Urinary bladder (tissue), 4 donors: ENCODE results near the gene SLC30A3. TPM values are rescaled to one million over a fixed set of nuclear protein-coding genes. Genes with fewer than 3 reads are reported as not detected.

Experiments
- DNase-seq: peaks from one replicate; pipeline ENCODE4 v3.0.0-alpha.2; 2015; ENCODE audit errors: extremely low spot score
- H3K27ac ChIP-seq: one replicate; pipeline ENCODE4 v1.5.1; 2013; ENCODE audit warnings: low read depth, mild to moderate bottlenecking, moderate library complexity
- H3K36me3 ChIP-seq: one replicate; pipeline ENCODE4 v1.6.1; 2013; ENCODE audit warnings: mild to moderate bottlenecking, moderate library complexity; ENCODE audit not compliant: insufficient read depth
- H3K4me1 ChIP-seq: one replicate; pipeline ENCODE4 v1.6.1; 2013; ENCODE audit warnings: mild to moderate bottlenecking, moderate library complexity; ENCODE audit not compliant: insufficient read depth
- H3K4me3 ChIP-seq: one replicate; pipeline ENCODE4 v1.5.1; 2013; ENCODE audit warnings: low read depth, low read length
- WGBS: extraction: QIAGEN DNeasy Blood & Tissue Kit; methylation state at CpG from one replicate; pipeline ENCODE4 v1.1.7; 2013; 5-methylcytosine and 5-hydroxymethylcytosine counted together
- polyA plus RNA-seq: library from polyadenylated mRNA; stranded (reverse); fragments of 200-250 nt; gene quantifications from one replicate; pipeline ENCODE4 v1.2.3, GENCODE V29; 2013
- total RNA-seq: library from RNA; depleted of rRNA; stranded (reverse); fragments of >200 nt; gene quantifications from one replicate; pipeline ENCODE4 v1.2.3, GENCODE V29; 2014
- donor health status: healthy with polysubstance abuse.
- donor health status: healthy.

The SLC30A3 gene
- total and polyA plus RNA-seq, 2 donors: 0.04 to 0.53 TPM

DNA sequence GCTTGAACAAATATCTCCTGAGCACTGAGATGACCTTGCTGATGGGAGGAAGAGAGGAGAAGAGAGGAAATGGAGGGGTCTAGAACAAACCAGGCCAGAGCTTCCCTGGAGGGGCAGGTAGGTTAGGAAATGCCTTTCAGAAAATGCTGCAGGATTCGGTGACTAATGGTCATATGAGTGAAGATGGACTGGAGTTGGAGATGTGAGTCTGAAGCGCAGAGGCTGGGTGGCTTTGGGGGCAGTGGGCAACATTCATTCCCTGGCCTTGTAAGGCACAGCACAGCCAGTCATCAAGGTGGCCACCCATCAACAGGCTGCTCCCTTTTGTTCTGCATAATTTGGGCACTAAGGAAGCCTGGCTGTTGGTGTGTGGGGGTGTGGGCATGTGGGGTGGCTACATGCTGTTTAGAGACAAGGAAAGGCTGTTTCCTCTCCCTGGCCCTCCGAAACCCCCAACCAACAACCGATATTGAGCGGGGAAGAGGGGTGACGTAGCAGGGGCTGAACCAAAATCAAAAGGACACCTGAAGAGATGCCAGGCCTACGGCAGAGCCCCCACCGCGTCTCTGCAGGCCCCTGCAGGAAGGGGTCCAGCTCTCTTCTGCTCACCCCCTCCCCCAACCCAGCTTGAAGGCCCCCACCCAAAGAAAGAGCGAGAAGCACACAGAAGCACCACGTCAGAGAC is 1.5 kb downstream of the SLC30A3 start:
- Histone ChIP-seq H3K36me3 (no peaks in the 10 kb centered on the region), H3K27ac (no peak overlapping the region), H3K4me3 (no peak overlapping the region), H3K4me1 (no peaks in the 10 kb centered on the region)
- no peak for DNase-seq
- WGBS: 43% methylated on average over 11 of the region's 11 CpGs

DNA sequence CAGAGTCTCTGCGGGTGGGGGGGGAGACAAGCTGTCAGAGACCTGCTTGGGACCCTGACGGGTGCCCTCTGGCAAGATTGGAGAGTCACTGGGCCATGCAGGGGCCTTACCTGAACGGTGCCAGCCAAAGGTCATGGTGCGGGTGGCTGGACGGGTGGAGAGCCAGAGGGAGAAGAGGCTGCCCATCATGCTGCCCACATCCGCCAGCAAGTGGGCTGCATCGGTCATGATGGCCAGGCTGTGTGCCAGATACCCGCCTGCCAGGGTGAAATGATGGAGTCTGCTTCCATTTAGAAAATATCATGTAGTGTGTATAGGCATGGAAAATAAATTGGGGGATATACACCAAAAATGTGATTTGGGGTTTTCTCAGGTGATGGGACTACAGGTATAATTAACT is 4.8 kb downstream of the SLC30A3 start:
- Histone ChIP-seq H3K4me1 (no peaks in the 10 kb centered on the region), H3K4me3 (no peak overlapping the region), H3K36me3 (no peaks in the 10 kb centered on the region), H3K27ac (no peak overlapping the region)
- DNase-seq: no peak
- WGBS: 88% methylated on average over 8 of the region's 8 CpGs

DNA sequence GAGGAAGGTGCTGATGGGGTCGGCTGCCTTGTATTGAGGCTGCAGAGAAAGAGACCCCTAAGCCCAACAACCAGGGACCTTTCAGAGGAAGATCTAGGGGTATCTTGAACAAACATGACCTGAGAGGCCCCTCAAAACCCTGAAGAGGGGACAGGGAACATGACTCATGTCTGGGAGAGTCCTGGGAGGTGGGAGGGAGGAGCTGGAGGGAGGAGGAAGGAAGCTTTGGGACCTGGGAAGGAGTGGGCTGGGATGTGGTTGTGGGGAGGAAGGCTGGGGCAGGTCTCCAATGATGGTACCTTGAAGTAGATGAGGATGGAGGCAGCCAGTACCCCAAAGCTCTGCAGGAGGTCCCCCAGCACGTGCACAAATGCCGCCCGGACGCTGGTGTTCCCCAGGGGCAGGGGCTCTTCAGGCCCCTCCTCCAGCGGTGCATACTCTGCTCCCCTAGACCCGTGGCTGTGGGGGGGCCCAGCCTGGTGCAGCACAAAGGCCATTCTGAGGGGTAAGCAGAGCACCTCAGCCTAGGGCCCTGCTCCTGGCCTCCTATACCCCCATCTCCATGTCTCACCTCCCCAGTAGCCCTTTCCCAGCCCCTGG is 5.9 kb downstream of the SLC30A3 start:
- H3K4me1 ChIP-seq: no peaks in the 10 kb centered on the region
- H3K4me3 ChIP-seq: no peak overlapping the region
- WGBS: 75% methylated on average over 7 of the region's 7 CpGs
- no peak for DNase-seq
- no peaks in the 10 kb centered on the region for H3K36me3 ChIP-seq
- no peak overlapping the region for H3K27ac ChIP-seq

DNA sequence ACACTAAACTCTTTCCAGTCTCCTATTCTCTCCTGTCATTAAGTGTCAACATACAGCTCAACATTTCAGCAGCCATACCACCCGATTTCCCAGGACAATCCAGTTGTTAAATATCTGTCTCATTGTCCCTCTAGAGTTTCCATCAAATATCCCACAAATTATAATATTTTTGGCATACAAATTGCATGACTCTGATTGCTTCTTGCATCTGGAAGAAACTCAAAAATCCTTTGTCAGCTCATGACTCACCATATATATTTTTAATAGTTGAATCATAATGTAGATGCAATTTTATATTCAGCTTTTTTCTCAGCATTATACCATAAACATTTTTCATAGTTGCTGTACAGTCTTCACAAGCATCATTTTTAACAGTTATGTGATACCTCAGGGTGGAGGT is 7.2 kb downstream of the SLC30A3 start:
- WGBS: 31% methylated on average over 1 of the region's 1 CpG
- Histone ChIP-seq H3K36me3 (no peaks in the 10 kb centered on the region), H3K4me3 (no peak overlapping the region), H3K27ac (no peak overlapping the region), H3K4me1 (no peaks in the 10 kb centered on the region)
- DNase-seq: no peak

DNA sequence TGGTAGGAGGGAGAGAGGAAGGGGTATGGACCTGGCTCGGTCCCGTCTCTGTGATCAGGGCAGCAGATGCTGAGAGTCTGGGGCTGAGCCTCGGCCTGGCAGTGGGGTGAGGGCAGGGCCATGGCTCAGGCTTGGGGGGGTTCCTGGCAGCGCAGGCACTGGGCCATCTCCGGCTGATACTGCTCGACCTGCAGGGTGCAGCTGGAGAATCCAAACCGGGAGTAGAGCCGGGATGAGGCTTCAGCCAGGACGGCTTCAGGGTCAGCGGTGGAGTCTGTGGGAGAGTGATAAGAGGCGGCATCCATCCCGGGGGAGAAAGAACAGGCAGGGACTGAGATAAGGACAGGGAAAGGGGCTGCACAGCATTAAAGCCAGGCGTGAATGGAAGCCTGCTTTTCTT is 7.7 kb downstream of the SLC30A3 start:
- whole genome bisulfite sequencing: 30% methylated on average over 13 of the region's 13 CpGs
- Histone ChIP-seq H3K4me1 (no peaks in the 10 kb centered on the region), H3K27ac (no peak overlapping the region), H3K36me3 (no peaks in the 10 kb centered on the region), H3K4me3 (no peak overlapping the region)
- DNase-seq: no peak

GRCh38 chr2:27251766-27252165 is 11.1 kb downstream of the SLC30A3 start:
- no peak for DNase-seq
- H3K27ac ChIP-seq: no peak overlapping the region
- H3K4me1 ChIP-seq: no peaks in the 10 kb centered on the region
- H3K36me3 ChIP-seq: no peaks in the 10 kb centered on the region
- H3K4me3 ChIP-seq: no peak overlapping the region
- 72% methylated on average over 13 of the region's 13 CpGs for WGBS

DNA sequence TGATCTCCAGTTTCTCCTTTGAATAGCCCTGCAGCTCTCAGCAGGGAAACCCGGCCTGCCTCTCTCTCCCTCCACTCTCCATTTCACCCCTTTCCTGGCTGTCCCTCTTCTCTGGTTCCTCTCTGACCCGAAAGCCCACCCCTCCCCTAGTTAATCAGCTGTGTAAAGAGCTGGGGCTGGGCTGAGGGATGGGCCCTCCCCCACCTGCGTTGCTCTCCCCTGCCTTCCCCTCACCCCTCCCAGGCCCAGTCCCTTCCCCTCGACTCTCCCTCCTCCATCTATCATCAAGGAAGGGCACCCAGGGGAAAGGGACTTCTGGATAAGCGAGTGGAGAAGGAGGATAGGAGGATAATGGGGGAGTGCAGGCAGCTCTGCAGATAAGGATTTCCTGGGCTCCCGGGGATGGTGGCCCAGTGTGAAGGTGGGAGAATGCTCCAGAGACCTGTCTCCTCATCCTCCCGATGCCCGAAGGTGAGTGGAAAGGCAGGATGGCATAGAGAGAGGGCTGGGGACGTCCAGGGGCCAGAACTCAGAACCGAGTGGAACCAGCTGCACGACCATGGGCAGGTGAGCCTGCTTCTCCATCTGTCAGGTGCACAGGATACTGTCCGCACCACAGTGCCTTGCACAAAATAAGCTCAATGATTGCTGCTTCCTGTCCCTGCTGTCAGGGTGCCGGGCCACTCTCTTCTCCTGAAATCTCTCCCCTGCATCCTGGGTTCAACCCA is 12.0 kb downstream of the SLC30A3 start:
- Histone ChIP-seq H3K4me1 (no peaks in the 10 kb centered on the region), H3K4me3 (no peak overlapping the region), H3K27ac (no peak overlapping the region), H3K36me3 (no peaks in the 10 kb centered on the region)
- no peak for DNase-seq
- WGBS: 56% methylated on average over 13 of the region's 13 CpGs

GRCh38 chr2:27249891-27250651 is 12.8 kb downstream of the SLC30A3 start:
- no peak overlapping the region for H3K4me3 ChIP-seq
- no peak for DNase-seq
- 25% methylated on average over 22 of the region's 22 CpGs for WGBS
- no peaks in the 10 kb centered on the region for H3K4me1 ChIP-seq
- H3K27ac ChIP-seq: no peak overlapping the region
- H3K36me3 ChIP-seq: no peaks in the 10 kb centered on the region

DNA sequence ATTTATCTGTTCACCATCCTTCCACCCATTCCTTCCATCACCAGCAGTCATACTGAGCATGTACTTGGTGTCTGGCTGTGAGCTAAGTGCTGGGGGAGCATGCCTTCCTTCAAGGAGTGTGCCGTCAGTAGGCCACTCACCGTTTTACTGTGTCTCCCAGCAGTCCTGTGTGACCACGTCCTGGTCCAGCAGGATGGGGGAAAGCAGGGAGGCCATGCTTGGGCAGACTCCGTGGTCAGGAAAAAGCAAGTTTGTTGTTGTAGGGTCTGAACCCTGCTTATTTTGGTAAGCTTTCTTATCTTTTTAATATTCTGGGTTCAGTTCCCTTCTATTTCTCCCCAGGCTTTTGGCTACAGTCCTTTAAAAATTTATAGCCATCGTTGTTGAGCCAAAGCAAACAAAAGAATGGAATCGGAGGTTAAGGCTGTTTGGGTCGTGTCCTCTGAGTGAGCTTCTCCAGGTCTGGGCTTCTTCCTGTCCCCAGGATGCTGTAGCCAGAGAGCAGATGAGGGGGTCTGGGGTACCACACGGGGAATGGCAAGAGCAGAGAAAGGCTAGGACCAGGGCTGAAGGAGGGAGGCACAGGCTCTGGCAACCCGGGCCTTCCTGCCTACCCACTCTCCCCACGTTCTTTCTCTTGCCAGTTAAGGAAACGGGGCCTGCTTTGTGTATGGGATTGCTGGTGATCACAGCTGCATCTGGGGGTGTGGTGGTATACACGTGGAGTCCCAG is 13.5 kb downstream of the SLC30A3 start:
- no peak overlapping the region for H3K27ac ChIP-seq
- no peaks in the 10 kb centered on the region for H3K4me1 ChIP-seq
- no peak for DNase-seq
- no peak overlapping the region for H3K4me3 ChIP-seq
- WGBS: 45% methylated on average over 12 of the region's 12 CpGs
- H3K36me3 ChIP-seq: no peaks in the 10 kb centered on the region

DNA sequence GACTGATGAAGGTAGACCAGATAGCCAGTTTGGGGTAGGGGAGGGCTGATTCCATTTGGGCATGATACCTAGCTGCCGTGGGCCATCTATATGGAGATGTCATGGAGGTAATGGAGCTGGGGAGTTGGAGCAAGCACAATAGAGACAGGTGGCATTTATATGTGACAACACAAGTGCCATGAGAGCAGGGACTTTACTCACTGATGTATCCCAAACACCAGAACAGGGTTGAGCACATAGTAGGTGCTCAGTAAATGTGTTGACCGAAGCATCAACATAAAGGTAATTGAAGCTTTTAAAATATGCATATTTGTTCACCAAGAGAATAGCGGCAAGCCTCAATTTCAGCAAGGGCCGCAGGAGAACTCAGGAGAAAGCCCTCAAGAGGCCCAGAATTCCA is 15.0 kb downstream of the SLC30A3 start:
- 81% methylated on average over 4 of the region's 4 CpGs for WGBS
- DNase-seq: no peak
- Histone ChIP-seq H3K36me3 (peaks cover 4% of the 10 kb centered on the region), H3K27ac (no peak overlapping the region), H3K4me1 (no peaks in the 10 kb centered on the region), H3K4me3 (no peak overlapping the region)

DNA sequence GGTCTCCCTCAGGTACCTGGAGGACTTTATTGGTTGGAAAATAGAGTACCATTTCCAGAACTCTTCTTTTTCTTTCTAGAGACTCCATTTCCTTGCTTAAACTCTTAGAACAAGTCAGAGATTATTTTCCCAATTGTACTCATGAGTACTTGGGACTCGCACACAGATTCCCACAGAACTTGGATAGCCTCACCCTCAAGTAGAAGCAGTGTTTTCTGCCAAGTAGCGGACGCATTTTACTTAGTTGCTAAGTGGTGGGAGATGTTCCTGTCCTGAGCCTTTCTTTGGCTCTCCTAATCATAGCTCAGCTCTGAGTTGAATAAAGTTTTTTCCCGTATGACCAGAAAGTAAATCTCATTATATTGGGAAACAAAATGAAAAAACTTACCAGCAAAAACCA is 17.2 kb downstream of the SLC30A3 start:
- H3K4me3 ChIP-seq: no peak overlapping the region
- H3K27ac ChIP-seq: no peak overlapping the region
- WGBS: 71% methylated on average over 4 of the region's 4 CpGs
- no peak for DNase-seq
- no peaks in the 10 kb centered on the region for H3K4me1 ChIP-seq
- H3K36me3 ChIP-seq: peaks cover 4% of the 10 kb centered on the region

- H3K27ac ChIP-seq: no peak overlapping the region
- H3K36me3 ChIP-seq: peaks cover 5% of the 10 kb centered on the region
- DNase-seq: no peak
- H3K4me1 ChIP-seq: no peaks in the 10 kb centered on the region
- 69% methylated on average over 10 of the region's 10 CpGs for WGBS
- H3K4me3 ChIP-seq: no peak overlapping the region
These were observed 17.7 kb downstream of the SLC30A3 start for GRCh38 chr2:27245116-27245515.
